ENCODE measurements around the gene NAALADL1.

DNA sequence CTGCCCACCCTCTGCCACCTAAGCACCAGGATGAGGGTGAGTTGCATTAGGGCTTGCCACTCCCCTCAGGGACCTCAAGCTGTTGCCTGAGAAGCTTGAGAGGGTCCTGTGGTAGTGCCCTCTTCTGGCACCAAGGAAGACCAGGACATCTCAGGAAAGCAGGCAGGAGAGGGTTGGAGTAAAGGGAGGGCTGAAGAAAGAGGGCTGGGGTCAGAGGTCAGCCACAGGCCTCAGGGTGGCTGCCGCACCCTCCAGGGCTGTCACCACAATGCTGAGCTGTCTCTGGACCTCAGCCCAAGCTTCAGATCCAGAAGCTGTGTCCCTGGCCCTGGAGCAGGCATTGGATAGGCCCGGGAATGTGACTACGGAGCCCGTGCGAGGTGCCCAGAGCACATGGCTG is 13.3 kb downstream of the NAALADL1 start:
- no peak for TF ChIP-seq EZH2 (IDR thresholded peaks at IDR 0.05)
- no peak for TF ChIP-seq POLR2AphosphoS5 (IDR thresholded peaks at IDR 0.05; ENCODE audit: borderline replicate concordance, low read depth, low read length)
- no peak for TF ChIP-seq FOXP2 (optimal IDR thresholded peaks at IDR 0.05; ENCODE audit: control extremely low read depth, extremely low read length, insufficient read depth)
